ENCODE data around the gene NFIA. TPM values are rescaled to one million over a fixed set of nuclear protein-coding genes. Genes with fewer than 3 reads are reported as not detected.
A peak's percentile ranks its signal among the peaks of the same experiment; 100 is the strongest.

The NFIA gene
- polyA plus RNA-seq, 1 donor (not counting 4 experiments of a cell fraction or from before 2014, with no cell fraction given): 14.7 TPM

DNA sequence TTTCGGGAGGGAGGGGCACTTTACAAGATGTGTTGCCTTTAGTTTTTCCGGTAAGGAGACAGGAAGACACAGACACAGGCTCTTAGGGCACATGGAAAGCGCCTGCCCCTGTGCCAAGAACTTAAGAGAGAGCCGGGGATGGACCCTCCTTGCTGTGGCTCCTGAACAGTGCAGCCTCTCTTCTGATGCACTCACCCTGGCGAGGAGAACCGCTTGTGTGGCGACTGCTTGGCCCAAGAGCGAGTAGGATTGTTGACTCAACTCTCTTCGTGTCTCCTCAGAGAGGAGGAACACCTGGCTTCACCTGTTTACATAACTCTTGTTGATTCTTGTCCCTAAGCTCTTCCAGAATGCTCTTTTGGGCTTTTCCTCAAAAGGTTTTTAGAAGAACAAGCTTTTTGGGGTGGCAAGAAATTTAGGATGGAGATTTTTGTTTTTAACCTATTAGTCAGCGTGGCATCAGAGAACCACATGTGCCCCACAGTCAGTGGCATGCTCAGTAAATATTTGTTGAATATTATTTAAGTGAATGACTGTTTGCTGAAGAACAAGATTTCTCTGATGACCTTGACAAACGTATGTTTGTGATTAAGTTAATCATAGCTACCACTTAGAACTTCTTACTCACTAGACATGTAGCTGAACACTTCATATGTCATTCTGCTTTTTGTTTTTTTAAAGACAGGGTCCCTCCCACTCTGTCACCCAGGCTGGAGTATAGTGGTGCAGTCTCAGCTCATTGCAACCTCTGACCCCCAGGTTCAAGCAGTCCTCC lies 60.6 kb downstream of the NFIA start:
- no peaks in the 10 kb centered on the region for H3K9me3 ChIP-seq (ENCODE audit: control insufficient read depth, low read depth, low read length)
- peaks cover 0 to 6% of the 10 kb centered on the region in 2 experiments for H3K36me3 ChIP-seq (ENCODE audit: control insufficient read depth in 2 of 2, extremely low read depth in 1 of 2, insufficient read depth in 2 of 2, low read length in 2 of 2)
- DNase-seq (ENCODE audit: low read depth, low spot score) (no peak), FAIRE-seq (peak; percentile 67)
- H3K27me3 ChIP-seq (ENCODE audit: control insufficient read depth, extremely low read depth, insufficient read depth, low read length): no peaks in the 10 kb centered on the region
- TF ChIP-seq EZH2 (IDR thresholded peaks at IDR 0.05; ENCODE audit: low read length): no peak
- TF ChIP-seq, protein P1, sequence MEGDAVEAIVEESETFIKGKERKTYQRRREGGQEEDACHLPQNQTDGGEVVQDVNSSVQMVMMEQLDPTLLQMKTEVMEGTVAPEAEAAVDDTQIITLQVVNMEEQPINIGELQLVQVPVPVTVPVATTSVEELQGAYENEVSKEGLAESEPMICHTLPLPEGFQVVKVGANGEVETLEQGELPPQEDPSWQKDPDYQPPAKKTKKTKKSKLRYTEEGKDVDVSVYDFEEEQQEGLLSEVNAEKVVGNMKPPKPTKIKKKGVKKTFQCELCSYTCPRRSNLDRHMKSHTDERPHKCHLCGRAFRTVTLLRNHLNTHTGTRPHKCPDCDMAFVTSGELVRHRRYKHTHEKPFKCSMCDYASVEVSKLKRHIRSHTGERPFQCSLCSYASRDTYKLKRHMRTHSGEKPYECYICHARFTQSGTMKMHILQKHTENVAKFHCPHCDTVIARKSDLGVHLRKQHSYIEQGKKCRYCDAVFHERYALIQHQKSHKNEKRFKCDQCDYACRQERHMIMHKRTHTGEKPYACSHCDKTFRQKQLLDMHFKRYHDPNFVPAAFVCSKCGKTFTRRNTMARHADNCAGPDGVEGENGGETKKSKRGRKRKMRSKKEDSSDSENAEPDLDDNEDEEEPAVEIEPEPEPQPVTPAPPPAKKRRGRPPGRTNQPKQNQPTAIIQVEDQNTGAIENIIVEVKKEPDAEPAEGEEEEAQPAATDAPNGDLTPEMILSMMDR (optimal IDR thresholded peaks at IDR 0.05 in 1 of 3, IDR thresholded peaks at IDR 0.05 in 1 of 3, conservative IDR thresholded peaks at IDR 0.05 in 1 of 3; ENCODE audit: extremely low read depth in 1 of 3, insufficient read depth in 2 of 3, low read length in 3 of 3): no peak
- peak overlapping the region in 1 of 3 experiments; percentile 47 for H3K4me3 ChIP-seq (ENCODE audit: control insufficient read depth in 2 of 3, extremely low read depth in 1 of 3, insufficient read depth in 2 of 3, low read depth in 1 of 3, low read length in 3 of 3)
- no peaks in the 10 kb centered on the region for H4K20me1 ChIP-seq (ENCODE audit: control insufficient read depth, extremely low read depth, insufficient read depth, low read length)
- peak overlapping the region; percentile 80 for H3K4me2 ChIP-seq (ENCODE audit: control insufficient read depth, extremely low read depth, insufficient read depth, low read depth, low read length)
- peaks cover 47% of the 10 kb centered on the region for H3K4me1 ChIP-seq (ENCODE audit: control insufficient read depth, extremely low read depth, insufficient read depth, low read length)
- H3K79me2 ChIP-seq (ENCODE audit: control insufficient read depth, insufficient read depth, low read length): peaks cover 17% of the 10 kb centered on the region
- dilution Hi-C loops (cut with MboI; ENCODE audit: extremely low pct_ligation_motif_present, low sequenced_read_pairs): no loop called here
- peak overlapping the region; percentile 76 for H3K9ac ChIP-seq (ENCODE audit: control insufficient read depth, extremely low read depth, insufficient read depth, low read length)
- H3K9me1 ChIP-seq (ENCODE audit: control insufficient read depth, extremely low read depth, insufficient read depth, low read length): no peaks in the 10 kb centered on the region
- peak overlapping the region; percentile 50 for H2AFZ ChIP-seq (ENCODE audit: control insufficient read depth, low read length)
- peak overlapping the region; percentile 97 for H3K27ac ChIP-seq (ENCODE audit: control insufficient read depth, insufficient read depth, low read length)

DNA sequence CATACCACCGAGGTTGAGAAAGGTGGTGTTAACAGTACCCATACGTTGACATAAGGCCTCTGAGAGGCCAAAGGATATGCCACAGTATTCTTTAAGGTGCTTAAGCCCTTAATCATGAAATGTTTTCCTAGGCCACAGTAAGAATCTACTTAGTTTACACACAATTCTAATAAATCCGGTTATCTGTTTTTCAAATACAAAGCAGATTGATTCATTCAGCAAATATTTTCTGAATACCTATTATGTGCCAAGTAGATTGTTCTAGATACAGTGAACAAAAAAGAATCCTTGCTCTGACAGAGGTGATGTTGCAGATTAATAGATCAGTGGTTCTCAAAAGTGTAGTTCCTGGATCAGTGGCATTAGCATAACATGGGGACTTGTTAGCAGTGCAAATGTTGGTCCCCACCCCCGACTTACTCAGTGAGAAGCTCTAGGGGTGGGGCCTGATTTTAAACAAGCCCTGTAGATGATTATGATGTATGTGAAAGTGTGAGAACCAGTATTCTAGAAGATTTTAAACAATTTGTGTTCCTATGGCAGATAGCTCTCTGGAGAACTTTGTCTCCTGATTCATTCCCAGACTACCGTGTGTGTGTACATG lies 61.6 kb downstream of the NFIA start:
- H3K4me2 ChIP-seq (ENCODE audit: control insufficient read depth, extremely low read depth, insufficient read depth, low read depth, low read length): peak overlapping the region; percentile 12
- no peak overlapping the region for H3K4me3 ChIP-seq (ENCODE audit: control insufficient read depth in 2 of 3, extremely low read depth in 1 of 3, insufficient read depth in 2 of 3, low read depth in 1 of 3, low read length in 3 of 3)
- no peak for DNase-seq (ENCODE audit: low read depth, low spot score)
- TF ChIP-seq EZH2 (IDR thresholded peaks at IDR 0.05; ENCODE audit: low read length): no peak
- TF ChIP-seq, protein P1 (optimal IDR thresholded peaks at IDR 0.05 in 1 of 3, IDR thresholded peaks at IDR 0.05 in 1 of 3, conservative IDR thresholded peaks at IDR 0.05 in 1 of 3; ENCODE audit: extremely low read depth in 1 of 3, insufficient read depth in 2 of 3, low read length in 3 of 3): no peak
- dilution Hi-C loops (cut with MboI; ENCODE audit: extremely low pct_ligation_motif_present, low sequenced_read_pairs): no loop called here
- no peak overlapping the region for H2AFZ ChIP-seq (ENCODE audit: control insufficient read depth, low read length)
- peaks cover 0 to 6% of the 10 kb centered on the region in 2 experiments for H3K36me3 ChIP-seq (ENCODE audit: control insufficient read depth in 2 of 2, extremely low read depth in 1 of 2, insufficient read depth in 2 of 2, low read length in 2 of 2)
- no peaks in the 10 kb centered on the region for H3K9me3 ChIP-seq (ENCODE audit: control insufficient read depth, low read depth, low read length)
- H3K27me3 ChIP-seq (ENCODE audit: control insufficient read depth, extremely low read depth, insufficient read depth, low read length): no peaks in the 10 kb centered on the region
- H3K79me2 ChIP-seq (ENCODE audit: control insufficient read depth, insufficient read depth, low read length): peaks cover 18% of the 10 kb centered on the region
- peaks cover 53% of the 10 kb centered on the region for H3K4me1 ChIP-seq (ENCODE audit: control insufficient read depth, extremely low read depth, insufficient read depth, low read length)
- H3K9me1 ChIP-seq (ENCODE audit: control insufficient read depth, extremely low read depth, insufficient read depth, low read length): no peaks in the 10 kb centered on the region
- peak; percentile 68 for FAIRE-seq
- no peak overlapping the region for H3K9ac ChIP-seq (ENCODE audit: control insufficient read depth, extremely low read depth, insufficient read depth, low read length)
- no peaks in the 10 kb centered on the region for H4K20me1 ChIP-seq (ENCODE audit: control insufficient read depth, extremely low read depth, insufficient read depth, low read length)
- H3K27ac ChIP-seq (ENCODE audit: control insufficient read depth, insufficient read depth, low read length): peak overlapping the region; percentile 97
